PC-9 (cell line): ENCODE results near the gene SF3B5.

Experiments
- CTCF ChIP-seq: fragments of 200-600 bp; sonication (generic); conservative IDR thresholded peaks from 2 replicates; pipeline ENCODE4 v1.6.1; 2017; ENCODE audit warnings: mixed run types, antibody characterized with exemption, mild to moderate bottlenecking, moderate library complexity
- EZH2 ChIP-seq: fragments of 200-600 bp; sonication (generic); IDR thresholded peaks from 2 replicates; pipeline ENCODE4 v1.8.0; 2017; ENCODE audit warnings: antibody characterized with exemption, low read depth

DNA sequence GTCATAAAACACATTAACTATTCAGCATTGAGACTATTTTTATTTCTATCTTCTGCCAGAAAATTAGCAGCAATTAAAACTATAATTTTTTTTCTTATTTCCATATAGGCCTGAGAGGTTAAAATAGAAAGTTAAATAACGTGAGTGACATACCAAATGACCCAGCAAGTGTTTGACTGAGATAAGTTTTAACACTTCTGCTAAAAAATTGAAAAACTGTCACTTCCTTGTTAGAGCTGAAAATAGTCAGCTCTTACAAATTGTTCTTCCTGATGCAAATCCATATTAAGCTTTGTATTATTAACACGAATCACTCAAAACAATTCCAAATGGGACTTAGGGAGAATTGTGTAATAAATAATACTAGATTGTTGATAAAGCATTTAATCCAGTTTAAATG lies 28.5 kb upstream of the SF3B5 start:
- TF ChIP-seq EZH2 (no peak), CTCF (no peak)
